GM23338 (cell line): ENCODE data around the gene CCDC63. TPM values are rescaled to one million over a fixed set of nuclear protein-coding genes. Genes with fewer than 3 reads are reported as not detected.

Source experiments
- ATAC-seq: fragments of 200-7000 bp; cut with Tn5 transposase; 3 replicates; pipeline ENCODE4 v1.9.1; 2020
- DNase-seq: peaks from one replicate; pipeline ENCODE4 v3.0.0-alpha.2; 2015; ENCODE audit warnings: low spot score
- H2AFZ ChIP-seq: fragments of 200-600 bp; sonication (generic); 2 replicates; pipeline ENCODE4 v1.8.0; 2016; ENCODE audit warnings: antibody characterized with exemption, mild to moderate bottlenecking, moderate library complexity
- H3F3A ChIP-seq: fragments of 200-600 bp; sonication (generic); replicated peaks from 2 replicates; pipeline ENCODE4 v1.8.0; 2017; ENCODE audit warnings: antibody characterized with exemption, mixed run types, low read depth
- H3K27ac ChIP-seq: fragments of 200-600 bp; sonication (generic); 2 replicates; pipeline ENCODE4 v1.6.1; 2016; ENCODE audit warnings: low read depth
- H3K27me3 ChIP-seq: fragments of 200-600 bp; sonication (generic); 2 replicates; pipeline ENCODE4 v1.8.0; 2016; ENCODE audit warnings: mild to moderate bottlenecking, mixed run types, moderate library complexity; ENCODE audit not compliant: insufficient read depth
- H3K36me3 ChIP-seq: fragments of 200-600 bp; sonication (generic); 2 replicates; pipeline ENCODE4 v1.8.0; 2016; ENCODE audit warnings: mild to moderate bottlenecking; ENCODE audit not compliant: insufficient read depth
- H3K4me1 ChIP-seq: fragments of 200-600 bp; sonication (generic); 2 replicates; pipeline ENCODE4 v1.8.0; 2016; ENCODE audit warnings: mild to moderate bottlenecking, moderate library complexity; ENCODE audit not compliant: insufficient read depth
- H3K4me2 ChIP-seq: fragments of 200-600 bp; sonication (generic); 2 replicates; pipeline ENCODE4 v1.7.1; 2017; ENCODE audit warnings: mixed run types
- H3K4me3 ChIP-seq: fragments of 200-600 bp; sonication (generic); 2 replicates; pipeline ENCODE4 v1.6.1; 2016; ENCODE audit warnings: mixed run types
- H3K79me2 ChIP-seq: fragments of 200-600 bp; sonication (generic); replicated peaks from 2 replicates; pipeline ENCODE4 v1.8.0; 2017; ENCODE audit warnings: mild to moderate bottlenecking; ENCODE audit not compliant: insufficient read depth
- H3K9me2 ChIP-seq: fragments of 200-600 bp; sonication (generic); 2 replicates; pipeline ENCODE4 v1.8.0; 2017; ENCODE audit not compliant: insufficient read depth
- H4K20me1 ChIP-seq: fragments of 200-600 bp; sonication (generic); replicated peaks from 2 replicates; pipeline ENCODE4 v1.8.0; 2017; ENCODE audit warnings: mild to moderate bottlenecking; ENCODE audit not compliant: insufficient read depth
- H3K27ac Mint-ChIP-seq: 2 replicates; pipeline ENCODE4 v1.8.0; 2020; ENCODE audit warnings: inconsistent platforms, mild to moderate bottlenecking, moderate library complexity, mixed read lengths
- H3K27me3 Mint-ChIP-seq: 3 replicates; pipeline ENCODE4 v1.8.0; 2022; ENCODE audit warnings: low read depth, mild to moderate bottlenecking, moderate library complexity, mixed read lengths, inconsistent platforms; ENCODE audit not compliant: insufficient read depth, poor library complexity
- H3K36me3 Mint-ChIP-seq: 3 replicates; pipeline ENCODE4 v1.8.0; 2021; ENCODE audit warnings: low read depth, mild to moderate bottlenecking, inconsistent platforms, moderate library complexity, mixed read lengths
- H3K4me1 Mint-ChIP-seq: 3 replicates; pipeline ENCODE4 v1.8.0; 2020; ENCODE audit warnings: mild to moderate bottlenecking, inconsistent platforms, mixed read lengths
- H3K4me3 Mint-ChIP-seq: 3 replicates; pipeline ENCODE4 v1.8.0; 2021; ENCODE audit warnings: moderate library complexity, mild to moderate bottlenecking, inconsistent platforms, mixed read lengths
- H3K9me3 Mint-ChIP-seq: 3 replicates; pipeline ENCODE4 v1.8.0; 2020; ENCODE audit warnings: moderate library complexity, mild to moderate bottlenecking, inconsistent platforms, mixed read lengths
- CTCF ChIP-seq, 2 experiments: fragments of 200-600 bp in 1 of 2; sonication (generic) in 1 of 2; conservative IDR thresholded peaks; 2 replicates each; pipeline versions ENCODE4 v1.5.1 to v1.6.1; 2016 to 2017; ENCODE audit warnings: antibody characterized with exemption in 2 of 2, low read depth in 2 of 2, mild to moderate bottlenecking in 2 of 2, moderate library complexity in 1 of 2
- ETS1 ChIP-seq: IDR thresholded peaks from 2 replicates; pipeline ENCODE4 v1.6.1; 2016; ENCODE audit warnings: antibody characterized with exemption
- JUNB ChIP-seq: IDR thresholded peaks from one replicate; pipeline ENCODE4 v1.6.1; 2016; ENCODE audit warnings: antibody characterized with exemption; ENCODE audit not compliant: unreplicated experiment
- NANOG ChIP-seq: IDR thresholded peaks from 2 replicates; pipeline ENCODE4 v1.6.1; 2016; ENCODE audit warnings: antibody characterized with exemption, borderline replicate concordance
- POLR2AphosphoS5 ChIP-seq: IDR thresholded peaks from 2 replicates; pipeline ENCODE4 v1.6.1; 2016; ENCODE audit warnings: antibody characterized with exemption, low read depth
- REST ChIP-seq: IDR thresholded peaks from one replicate; pipeline ENCODE4 v1.6.1; 2018; ENCODE audit warnings: antibody characterized with exemption; ENCODE audit not compliant: unreplicated experiment
- STAT1 ChIP-seq: IDR thresholded peaks from one replicate; pipeline ENCODE4 v1.6.1; 2016; ENCODE audit warnings: antibody characterized with exemption; ENCODE audit not compliant: unreplicated experiment
- ZNF114 ChIP-seq: fragments of 250-450 bp; sonication (Bioruptor Pico); IDR thresholded peaks from 2 replicates; pipeline ENCODE4 v1.5.0; 2020; ENCODE audit warnings: mild to moderate bottlenecking, moderate library complexity
- ZNF331 ChIP-seq: fragments of 250-450 bp; sonication (Bioruptor Pico); IDR thresholded peaks from 2 replicates; pipeline ENCODE4 v1.5.0; 2020; ENCODE audit warnings: low read depth, mild to moderate bottlenecking, moderate library complexity
- ZNF462 ChIP-seq: fragments of 250-450 bp; sonication (Bioruptor Pico); IDR thresholded peaks from 2 replicates; pipeline ENCODE4 v1.5.0; 2020; ENCODE audit warnings: mild to moderate bottlenecking, moderate library complexity
- polyA plus RNA-seq: library from polyadenylated mRNA; unstranded; fragments of >200 nt; fragmentation: Nextera tagmentation; extraction: Ambion mirVana; gene quantifications from 2 replicates; pipeline ENCODE4 v1.2.1, GENCODE V29; 2016
- total RNA-seq: library from RNA; depleted of rRNA; stranded (reverse); fragments of >200 nt; shearing (Covaris generic); gene quantifications from 2 replicates; pipeline ENCODE4 v1.2.3, GENCODE V29; 2014

CCDC63 gene
- total and polyA plus RNA-seq, 2 experiments from 2014 or later, result 1.8 TPM; not detected in 1

GRCh38 chr12:110936367-110937103 lies 89.7 kb downstream of the CCDC63 start:
- Mint-ChIP-seq H3K9me3 (peaks cover 5% of the 10 kb centered on the region; the same call in 2 of the 3 replicates), H3K27me3 (peaks cover 15% of the 10 kb centered on the region), H3K4me1 (peaks cover 48% of the 10 kb centered on the region), H3K27ac (peak overlapping the region; percentile 84), H3K4me3 (peak overlapping the region; percentile 75), H3K36me3 (peaks cover 15% of the 10 kb centered on the region)
- Histone ChIP-seq H3K4me1 (peaks cover 20% of the 10 kb centered on the region), H3K36me3 (no peaks in the 10 kb centered on the region), H2AFZ (peak overlapping the region; percentile 0; the same call in 1 of the 2 replicates), H3K27ac (peak overlapping the region; percentile 96), H3K27me3 (no peaks in the 10 kb centered on the region), H3K4me3 (peak overlapping the region; percentile 45), H3K9me2 (0 out of 2 replicates have a peak, but pooled peaks cover 5% of the 10 kb centered on the region), H3F3A (no peaks in the 10 kb centered on the region), H3K79me2 (no peaks in the 10 kb centered on the region), H3K4me2 (peak overlapping the region; percentile 72), H4K20me1 (no peaks in the 10 kb centered on the region)
- DNase-seq (peak; percentile 66), ATAC-seq (peak; percentile 28)
- TF ChIP-seq ZNF331 (CRISPR knock-in tag) (no peak), POLR2AphosphoS5 (peak; percentile 58), CTCF (conservative IDR thresholded peaks at IDR 0.05; ENCODE audit: low read depth in 2 of 2) (no peak), NANOG (no peak), REST (no peak), STAT1 (no peak), JUNB (no peak), ZNF462 (peak; percentile 14; the same call in 1 of the 2 replicates), ETS1 (no peak), ZNF114 (CRISPR knock-in tag) (no peak)
